Measurements from ENCODE around the gene MLLT3. TPM values are rescaled to one million over a fixed set of nuclear protein-coding genes. Genes with fewer than 3 reads are reported as not detected.

Gene MLLT3
- polyA plus RNA-seq, 1 donor: 32.4 TPM

- no peak for DNase-seq
Measured at GRCh38 chr9:20558566-20559016, 63.7 kb downstream of the MLLT3 start.

- DNase-seq: no peak
Measured at GRCh38 chr9:20557890-20558565, 64.3 kb downstream of the MLLT3 start.

- no peak for DNase-seq
Measured at GRCh38 chr9:20557285-20557684, 65.0 kb downstream of the MLLT3 start.

- DNase-seq: no peak
Measured at GRCh38 chr9:20553558-20554149, 68.6 kb downstream of the MLLT3 start.

GRCh38 chr9:20552874-20553557 is 69.3 kb downstream of the MLLT3 start:
- no peak for DNase-seq

GRCh38 chr9:20551835-20552234 is 70.5 kb downstream of the MLLT3 start:
- peak; percentile 30 for DNase-seq

- no peak for DNase-seq
Measured at GRCh38 chr9:20551236-20551635, 71.1 kb downstream of the MLLT3 start.

GRCh38 chr9:20550326-20550725 is 72.0 kb downstream of the MLLT3 start:
- DNase-seq: no peak

GRCh38 chr9:20549053-20549452 is 73.2 kb downstream of the MLLT3 start:
- DNase-seq: no peak

- DNase-seq: no peak
Measured at GRCh38 chr9:20545023-20545622, 77.2 kb downstream of the MLLT3 start.

GRCh38 chr9:20540169-20540863 is 82.0 kb downstream of the MLLT3 start:
- no peak for DNase-seq

GRCh38 chr9:20538956-20539355 is 83.3 kb downstream of the MLLT3 start:
- no peak for DNase-seq

GRCh38 chr9:20538092-20538491 is 84.2 kb downstream of the MLLT3 start:
- no peak for DNase-seq

- DNase-seq: no peak
Measured at GRCh38 chr9:20537294-20537693, 85.0 kb downstream of the MLLT3 start.

GRCh38 chr9:20532584-20532983 is 89.7 kb downstream of the MLLT3 start:
- DNase-seq: peak; percentile 33

GRCh38 chr9:20529837-20530236 is 92.5 kb downstream of the MLLT3 start:
- no peak for DNase-seq

GRCh38 chr9:20528253-20528652 is 94.0 kb downstream of the MLLT3 start:
- DNase-seq: no peak

- peak; percentile 3 for DNase-seq
Measured at GRCh38 chr9:20526500-20527319, 95.6 kb downstream of the MLLT3 start.

- DNase-seq: no peak
Measured at GRCh38 chr9:20524776-20525175, 97.5 kb downstream of the MLLT3 start.

GRCh38 chr9:20518737-20519136 is 103.6 kb downstream of the MLLT3 start:
- no peak for DNase-seq

GRCh38 chr9:20513126-20513913 is 109.0 kb downstream of the MLLT3 start:
- no peak for DNase-seq

Measured in left kidney (tissue), 2 donors.